Smooth muscle cell (in vitro differentiated cells): ENCODE results near the gene NRL. TPM values are rescaled to one million over a fixed set of nuclear protein-coding genes. Genes with fewer than 3 reads are reported as not detected.
"Not testable (repeated sequence)": the region's sequence is repeated elsewhere in the genome, so short reads cannot be mapped to it uniquely, and the experiment has no call there.

Source experiments
- DNase-seq: peaks from one replicate; lab custom pipeline; 2025; ENCODE audit not compliant: unreplicated experiment; lab: John Stamatoyannopoulos, UW
- H2AFZ ChIP-seq: fragments of 200-600 bp; sonication (generic); 2 replicates; pipeline ENCODE4 v1.6.0; 2016; ENCODE audit warnings: antibody characterized with exemption, low read depth, mild to moderate bottlenecking
- H3F3A ChIP-seq: fragments of 200-600 bp; sonication (generic); 2 replicates; pipeline ENCODE4 v1.6.0; 2017; ENCODE audit warnings: antibody characterized with exemption, low read depth
- H3K27ac ChIP-seq: fragments of 200-600 bp; sonication (generic); 2 replicates; pipeline ENCODE4 v1.5.1; 2016; ENCODE audit warnings: low read depth, mild to moderate bottlenecking
- H3K27me3 ChIP-seq: fragments of 200-600 bp; sonication (generic); 2 replicates; pipeline ENCODE4 v1.6.1; 2016; ENCODE audit warnings: low read depth, mild to moderate bottlenecking
- H3K36me3 ChIP-seq: fragments of 200-600 bp; sonication (generic); 2 replicates; pipeline ENCODE4 v1.5.1; 2016; ENCODE audit warnings: low read depth
- H3K4me1 ChIP-seq: fragments of 200-600 bp; sonication (generic); 2 replicates; pipeline ENCODE4 v1.5.1; 2016; ENCODE audit warnings: low read depth
- H3K4me2 ChIP-seq: fragments of 200-600 bp; sonication (generic); 2 replicates; pipeline ENCODE4 v1.6.0; 2016; ENCODE audit warnings: mild to moderate bottlenecking
- H3K4me3 ChIP-seq: fragments of 200-600 bp; sonication (generic); 2 replicates; pipeline ENCODE4 v1.5.1; 2016; ENCODE audit warnings: mild to moderate bottlenecking
- H3K79me2 ChIP-seq: fragments of 200-600 bp; sonication (generic); 2 replicates; pipeline ENCODE4 v1.6.0; 2016; ENCODE audit warnings: low read depth, mild to moderate bottlenecking
- H3K9ac ChIP-seq: fragments of 200-600 bp; sonication (generic); 2 replicates; pipeline ENCODE4 v1.6.0; 2016; ENCODE audit warnings: low read depth
- H3K9me3 ChIP-seq: fragments of 200-600 bp; sonication (generic); replicated peaks from 2 replicates; pipeline ENCODE4 v1.5.1; 2016; ENCODE audit warnings: low read depth
- H4K20me1 ChIP-seq: fragments of 200-600 bp; sonication (generic); 2 replicates; pipeline ENCODE4 v1.6.0; 2016; ENCODE audit warnings: low read depth
- CTCF ChIP-seq: fragments of 200-600 bp; sonication (generic); IDR thresholded peaks from 2 replicates; pipeline ENCODE4 v1.5.1; 2017; ENCODE audit warnings: borderline replicate concordance, mild to moderate bottlenecking, antibody characterized with exemption; ENCODE audit not compliant: insufficient read depth, poor library complexity, severe bottlenecking
- WGBS: methylation state at CpG from one replicate; pipeline ENCODE4 v1.1.7; 2016; ENCODE audit warnings: low lambda C conversion rate; 5-methylcytosine and 5-hydroxymethylcytosine counted together
- polyA plus RNA-seq: library from polyadenylated mRNA; unstranded; fragments of >200 nt; fragmentation: Nextera tagmentation; extraction: Ambion mirVana; gene quantifications from 2 replicates; pipeline ENCODE4 v1.2.1, GENCODE V29; 2016
- total RNA-seq: library from RNA; depleted of rRNA; stranded (reverse); fragments of >200 nt; gene quantifications from 2 replicates; pipeline ENCODE4 v1.2.3, GENCODE V29; 2014

The NRL gene
- total and polyA plus RNA-seq, 2 experiments from 2014 or later, result 1.3 to 1.9 TPM

DNA sequence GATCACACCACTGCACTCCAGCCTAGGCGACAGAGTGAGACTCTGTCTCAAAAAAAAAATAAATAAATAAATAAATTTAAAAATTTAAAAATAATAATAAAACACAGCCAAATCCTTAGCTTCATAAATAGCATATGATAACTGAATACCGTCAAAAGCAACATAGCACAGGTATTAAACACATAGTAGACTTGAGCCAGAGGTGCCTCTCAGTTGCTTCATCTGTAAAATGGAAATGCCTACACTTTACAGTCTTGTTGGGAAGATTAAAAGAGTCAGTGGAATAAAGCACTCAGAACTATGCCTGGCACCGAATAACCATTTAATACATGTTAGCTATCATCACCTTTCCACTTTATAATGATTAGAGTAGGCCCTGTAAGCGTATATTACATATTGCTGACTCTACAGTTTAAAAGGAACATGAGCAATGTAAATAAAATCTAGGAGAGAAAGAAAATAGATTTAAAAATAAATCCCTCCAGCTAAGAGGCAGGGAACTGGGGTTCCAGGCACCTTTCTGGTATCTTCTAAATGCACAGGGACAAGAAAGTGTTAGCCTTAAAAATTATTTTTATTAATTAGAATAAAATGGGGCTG is 8.0 kb downstream of the NRL start:
- TF ChIP-seq CTCF, result no peak
- Histone ChIP-seq H3K4me3 (no peak overlapping the region), H3K27ac (no peak overlapping the region), H4K20me1 (no peaks in the 10 kb centered on the region), H3K9me3 (no peaks in the 10 kb centered on the region), H3K4me1 (no peaks in the 10 kb centered on the region), H3K36me3 (no peaks in the 10 kb centered on the region), H3K27me3 (no peaks in the 10 kb centered on the region), H3K79me2 (no peaks in the 10 kb centered on the region), H3K9ac (no peak overlapping the region), H2AFZ (no peak overlapping the region), H3K4me2 (no peak overlapping the region), H3F3A (no peaks in the 10 kb centered on the region)
- 88% methylated on average over 4 of the region's 4 CpGs for WGBS
- no peak for DNase-seq

GRCh38 chr14:24105609-24106239 is 9.0 kb downstream of the NRL start:
- not testable (repeated sequence) for H3K9ac ChIP-seq, H3F3A ChIP-seq, DNase-seq, H3K4me1 ChIP-seq, H3K79me2 ChIP-seq, H3K4me3 ChIP-seq, H3K36me3 ChIP-seq, H3K27ac ChIP-seq, H2AFZ ChIP-seq, H4K20me1 ChIP-seq, H3K4me2 ChIP-seq, H3K9me3 ChIP-seq, H3K27me3 ChIP-seq
- 93% methylated on average over 8 of the region's 8 CpGs for WGBS

DNA sequence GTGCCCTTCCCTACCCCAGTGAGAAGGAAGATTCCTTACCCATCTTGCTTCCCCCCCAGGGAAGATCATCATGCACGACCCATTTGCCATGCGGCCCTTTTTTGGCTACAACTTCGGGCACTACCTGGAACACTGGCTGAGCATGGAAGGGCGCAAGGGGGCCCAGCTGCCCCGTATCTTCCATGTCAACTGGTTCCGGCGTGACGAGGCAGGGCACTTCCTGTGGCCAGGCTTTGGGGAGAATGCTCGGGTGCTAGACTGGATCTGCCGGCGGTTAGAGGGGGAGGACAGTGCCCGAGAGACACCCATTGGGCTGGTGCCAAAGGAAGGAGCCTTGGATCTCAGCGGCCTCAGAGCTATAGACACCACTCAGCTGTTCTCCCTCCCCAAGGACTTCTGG is 11.3 kb downstream of the NRL start:
- Histone ChIP-seq H4K20me1 (no peaks in the 10 kb centered on the region), H3K9ac (no peak overlapping the region), H3K4me1 (no peaks in the 10 kb centered on the region), H3K9me3 (no peaks in the 10 kb centered on the region), H3K36me3 (no peaks in the 10 kb centered on the region), H3K4me2 (no peak overlapping the region), H3F3A (no peaks in the 10 kb centered on the region), H3K79me2 (no peaks in the 10 kb centered on the region), H3K4me3 (no peak overlapping the region), H2AFZ (no peak overlapping the region), H3K27ac (no peak overlapping the region), H3K27me3 (no peaks in the 10 kb centered on the region)
- no peak for TF ChIP-seq CTCF
- 94% methylated on average over 13 of the region's 13 CpGs for WGBS
- DNase-seq, result no peak

DNA sequence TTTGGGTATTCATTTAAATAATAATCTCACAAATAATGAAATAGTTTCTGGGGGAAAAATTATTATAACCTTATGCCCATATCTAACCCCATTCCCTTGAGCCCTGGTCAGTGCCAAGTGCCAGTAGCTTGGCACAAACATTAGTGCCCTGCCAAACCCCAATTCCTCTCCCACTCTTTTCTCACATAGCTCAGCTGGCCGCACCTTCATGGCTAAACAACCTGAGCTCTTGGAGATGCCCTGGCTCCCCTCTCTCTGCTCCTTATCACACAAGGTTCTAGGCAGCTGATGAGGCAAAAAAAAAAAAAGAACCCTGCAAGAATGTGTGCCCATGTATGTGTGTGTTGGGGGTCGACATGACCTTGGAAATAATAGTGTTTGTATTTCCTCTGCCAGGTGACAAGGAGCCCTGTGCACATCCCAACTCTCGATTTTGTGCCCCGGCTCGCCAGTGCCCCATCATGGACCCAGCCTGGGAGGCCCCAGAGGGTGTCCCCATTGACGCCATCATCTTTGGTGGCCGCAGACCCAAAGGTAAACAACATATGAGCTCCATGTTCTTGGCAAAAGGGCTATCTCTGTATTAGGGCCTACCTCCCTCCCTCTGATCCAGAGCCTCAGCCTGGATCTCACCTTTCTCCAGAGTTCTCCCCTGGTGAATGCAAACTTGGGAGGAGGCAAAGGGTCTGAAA is 12.2 kb downstream of the NRL start:
- H3K36me3 ChIP-seq, result no peaks in the 10 kb centered on the region

More for the DNA sequence above, 12.2 kb downstream of the NRL start:
- Histone ChIP-seq H4K20me1 (no peaks in the 10 kb centered on the region), H3K79me2 (no peaks in the 10 kb centered on the region), H3K4me3 (no peak overlapping the region), H3K4me1 (no peaks in the 10 kb centered on the region), H2AFZ (no peak overlapping the region), H3F3A (no peaks in the 10 kb centered on the region), H3K27me3 (no peaks in the 10 kb centered on the region), H3K9ac (no peak overlapping the region), H3K27ac (no peak overlapping the region), H3K4me2 (no peak overlapping the region), H3K9me3 (no peaks in the 10 kb centered on the region)
- TF ChIP-seq CTCF, result no peak
- WGBS, result 95% methylated on average over 7 of the region's 7 CpGs
- no peak for DNase-seq
